GM23338 (cell line): Measurements from ENCODE around the gene KCNK10. TPM values are rescaled to one million over a fixed set of nuclear protein-coding genes. Genes with fewer than 3 reads are reported as not detected.

Experiments used
- ATAC-seq: fragments of 200-7000 bp; cut with Tn5 transposase; 3 replicates; pipeline ENCODE4 v1.9.1; 2020
- DNase-seq: peaks from one replicate; pipeline ENCODE4 v3.0.0-alpha.2; 2015; ENCODE audit warnings: low spot score
- H2AFZ ChIP-seq: fragments of 200-600 bp; sonication (generic); 2 replicates; pipeline ENCODE4 v1.8.0; 2016; ENCODE audit warnings: antibody characterized with exemption, mild to moderate bottlenecking, moderate library complexity
- H3F3A ChIP-seq: fragments of 200-600 bp; sonication (generic); replicated peaks from 2 replicates; pipeline ENCODE4 v1.8.0; 2017; ENCODE audit warnings: antibody characterized with exemption, mixed run types, low read depth
- H3K27ac ChIP-seq: fragments of 200-600 bp; sonication (generic); 2 replicates; pipeline ENCODE4 v1.6.1; 2016; ENCODE audit warnings: low read depth
- H3K27me3 ChIP-seq: fragments of 200-600 bp; sonication (generic); 2 replicates; pipeline ENCODE4 v1.8.0; 2016; ENCODE audit warnings: mild to moderate bottlenecking, mixed run types, moderate library complexity; ENCODE audit not compliant: insufficient read depth
- H3K36me3 ChIP-seq: fragments of 200-600 bp; sonication (generic); 2 replicates; pipeline ENCODE4 v1.8.0; 2016; ENCODE audit warnings: mild to moderate bottlenecking; ENCODE audit not compliant: insufficient read depth
- H3K4me1 ChIP-seq: fragments of 200-600 bp; sonication (generic); 2 replicates; pipeline ENCODE4 v1.8.0; 2016; ENCODE audit warnings: mild to moderate bottlenecking, moderate library complexity; ENCODE audit not compliant: insufficient read depth
- H3K4me2 ChIP-seq: fragments of 200-600 bp; sonication (generic); 2 replicates; pipeline ENCODE4 v1.7.1; 2017; ENCODE audit warnings: mixed run types
- H3K4me3 ChIP-seq: fragments of 200-600 bp; sonication (generic); 2 replicates; pipeline ENCODE4 v1.6.1; 2016; ENCODE audit warnings: mixed run types
- H3K79me2 ChIP-seq: fragments of 200-600 bp; sonication (generic); replicated peaks from 2 replicates; pipeline ENCODE4 v1.8.0; 2017; ENCODE audit warnings: mild to moderate bottlenecking; ENCODE audit not compliant: insufficient read depth
- H3K9me2 ChIP-seq: fragments of 200-600 bp; sonication (generic); 2 replicates; pipeline ENCODE4 v1.8.0; 2017; ENCODE audit not compliant: insufficient read depth
- H4K20me1 ChIP-seq: fragments of 200-600 bp; sonication (generic); replicated peaks from 2 replicates; pipeline ENCODE4 v1.8.0; 2017; ENCODE audit warnings: mild to moderate bottlenecking; ENCODE audit not compliant: insufficient read depth
- H3K27ac Mint-ChIP-seq: 2 replicates; pipeline ENCODE4 v1.8.0; 2020; ENCODE audit warnings: inconsistent platforms, mild to moderate bottlenecking, moderate library complexity, mixed read lengths
- H3K27me3 Mint-ChIP-seq: 3 replicates; pipeline ENCODE4 v1.8.0; 2022; ENCODE audit warnings: low read depth, mild to moderate bottlenecking, moderate library complexity, mixed read lengths, inconsistent platforms; ENCODE audit not compliant: insufficient read depth, poor library complexity
- H3K36me3 Mint-ChIP-seq: 3 replicates; pipeline ENCODE4 v1.8.0; 2021; ENCODE audit warnings: low read depth, mild to moderate bottlenecking, inconsistent platforms, moderate library complexity, mixed read lengths
- H3K4me1 Mint-ChIP-seq: 3 replicates; pipeline ENCODE4 v1.8.0; 2020; ENCODE audit warnings: mild to moderate bottlenecking, inconsistent platforms, mixed read lengths
- H3K4me3 Mint-ChIP-seq: 3 replicates; pipeline ENCODE4 v1.8.0; 2021; ENCODE audit warnings: moderate library complexity, mild to moderate bottlenecking, inconsistent platforms, mixed read lengths
- H3K9me3 Mint-ChIP-seq: 3 replicates; pipeline ENCODE4 v1.8.0; 2020; ENCODE audit warnings: moderate library complexity, mild to moderate bottlenecking, inconsistent platforms, mixed read lengths
- CTCF ChIP-seq, 2 experiments: fragments of 200-600 bp in 1 of 2; sonication (generic) in 1 of 2; conservative IDR thresholded peaks; 2 replicates each; pipeline versions ENCODE4 v1.5.1 to v1.6.1; 2016 to 2017; ENCODE audit warnings: antibody characterized with exemption in 2 of 2, low read depth in 2 of 2, mild to moderate bottlenecking in 2 of 2, moderate library complexity in 1 of 2
- EZH2 ChIP-seq: fragments of 200-600 bp; sonication (generic); IDR thresholded peaks from one replicate; pipeline ENCODE4 v1.8.0; 2017; ENCODE audit warnings: antibody characterized with exemption, mild to moderate bottlenecking, low read depth; ENCODE audit not compliant: unreplicated experiment
- JUNB ChIP-seq: IDR thresholded peaks from one replicate; pipeline ENCODE4 v1.6.1; 2016; ENCODE audit warnings: antibody characterized with exemption; ENCODE audit not compliant: unreplicated experiment
- NANOG ChIP-seq: IDR thresholded peaks from 2 replicates; pipeline ENCODE4 v1.6.1; 2016; ENCODE audit warnings: antibody characterized with exemption, borderline replicate concordance
- REST ChIP-seq: IDR thresholded peaks from one replicate; pipeline ENCODE4 v1.6.1; 2018; ENCODE audit warnings: antibody characterized with exemption; ENCODE audit not compliant: unreplicated experiment
- STAT1 ChIP-seq: IDR thresholded peaks from one replicate; pipeline ENCODE4 v1.6.1; 2016; ENCODE audit warnings: antibody characterized with exemption; ENCODE audit not compliant: unreplicated experiment
- ZNF331 ChIP-seq: fragments of 250-450 bp; sonication (Bioruptor Pico); IDR thresholded peaks from 2 replicates; pipeline ENCODE4 v1.5.0; 2020; ENCODE audit warnings: low read depth, mild to moderate bottlenecking, moderate library complexity
- ZNF462 ChIP-seq: fragments of 250-450 bp; sonication (Bioruptor Pico); IDR thresholded peaks from 2 replicates; pipeline ENCODE4 v1.5.0; 2020; ENCODE audit warnings: mild to moderate bottlenecking, moderate library complexity
- polyA plus RNA-seq: library from polyadenylated mRNA; unstranded; fragments of >200 nt; fragmentation: Nextera tagmentation; extraction: Ambion mirVana; gene quantifications from 2 replicates; pipeline ENCODE4 v1.2.1, GENCODE V29; 2016
- total RNA-seq: library from RNA; depleted of rRNA; stranded (reverse); fragments of >200 nt; shearing (Covaris generic); gene quantifications from 2 replicates; pipeline ENCODE4 v1.2.3, GENCODE V29; 2014

KCNK10 gene
- total and polyA plus RNA-seq, 2 experiments from 2014 or later: 0.29 to 1.0 TPM

GRCh38 chr14:88326352-88327103 is 3.5 kb upstream of the KCNK10 start (continued):
- TF ChIP-seq CTCF (conservative IDR thresholded peaks at IDR 0.05; ENCODE audit: low read depth in 2 of 2): no peak

GRCh38 chr14:88325883-88326282 is 2.8 kb upstream of the KCNK10 start:
- ATAC-seq: no peak
- Histone ChIP-seq H3K27me3 (peaks cover 95% of the 10 kb centered on the region), H3K4me2 (peak overlapping the region; percentile 95), H3K9me2 (no peaks in the 10 kb centered on the region), H3K36me3 (no peaks in the 10 kb centered on the region), H3K4me3 (peak overlapping the region; percentile 76), H2AFZ (peak overlapping the region; percentile 100), H4K20me1 (no peaks in the 10 kb centered on the region), H3K79me2 (no peaks in the 10 kb centered on the region), H3F3A (peaks cover 9% of the 10 kb centered on the region; the same call in 1 of the 2 replicates), H3K4me1 (peaks cover 16% of the 10 kb centered on the region; the same call in 1 of the 2 replicates), H3K27ac (no peak overlapping the region)
- peak; percentile 3 for DNase-seq
- Mint-ChIP-seq H3K27ac (no peak overlapping the region), H3K36me3 (no peaks in the 10 kb centered on the region), H3K27me3 (peaks cover 51% of the 10 kb centered on the region), H3K4me3 (peak overlapping the region; percentile 83), H3K4me1 (peaks cover 18% of the 10 kb centered on the region), H3K9me3 (peaks cover 6% of the 10 kb centered on the region; the same call in 2 of the 3 replicates)
- TF ChIP-seq CTCF (conservative IDR thresholded peaks at IDR 0.05; ENCODE audit: low read depth in 2 of 2): no peak
- TF ChIP-seq REST: no peak
- TF ChIP-seq EZH2: no peak
- no peak for TF ChIP-seq ZNF462 (CRISPR knock-in tag)
- TF ChIP-seq NANOG: no peak
- no peak for TF ChIP-seq ZNF331 (CRISPR knock-in tag)
- no peak for TF ChIP-seq STAT1
- no peak for TF ChIP-seq JUNB
